PC-3 (cell line): Measurements from ENCODE around the gene ATP6V1G2. TPM values are rescaled to one million over a fixed set of nuclear protein-coding genes. Genes with fewer than 3 reads are reported as not detected.

Experiments used
- ATAC-seq: fragments of 200-7000 bp; cut with Tn5 transposase; 2 replicates; pipeline ENCODE4 v1.9.1; 2020; ENCODE audit warnings: mild to moderate bottlenecking, moderate library complexity
- BruUV-seq: library from RNA; stranded (reverse); fragments of 400-500 nt; replicated peaks from 2 replicates; lab custom pipeline; 2021; lab: Mats Ljungman, UMichigan
- CTCF ChIA-PET: fragments of 300-600 bp; sonication (Branson Sonifier 250); formaldehyde crosslinking; loops from one replicate; lab custom pipeline; 2022; ENCODE audit warnings: antibody characterized with exemption; lab: Charles Lee
- POLR2A ChIA-PET: fragments of 300-600 bp; sonication (Branson Sonifier 250); formaldehyde crosslinking; loops from one replicate; lab custom pipeline; 2022; ENCODE audit warnings: antibody characterized with exemption; ENCODE audit not compliant: unreplicated experiment; lab: Charles Lee
- DNase-seq: peaks from one replicate; pipeline ENCODE4 v3.0.0-alpha.2; 2015
- H2AFZ ChIP-seq: fragments of 300-600 bp; sonication (generic); 2 replicates; pipeline ENCODE4 v1.6.0; 2016; ENCODE audit warnings: antibody characterized with exemption, low read length
- H3F3A ChIP-seq: fragments of 300-600 bp; sonication (generic); one replicate; pipeline ENCODE4 v1.6.0; 2017; ENCODE audit warnings: antibody characterized with exemption, low read length, control low read depth, mild to moderate bottlenecking; ENCODE audit not compliant: unreplicated experiment
- H3K27ac ChIP-seq: fragments of 300-600 bp; sonication (generic); 2 replicates; pipeline ENCODE4 v1.5.1; 2016; ENCODE audit warnings: mild to moderate bottlenecking, low read length
- H3K27me3 ChIP-seq: fragments of 300-600 bp; sonication (generic); 2 replicates; pipeline ENCODE4 v1.6.1; 2016; ENCODE audit warnings: low read length, mixed read lengths
- H3K36me3 ChIP-seq: fragments of 300-600 bp; sonication (generic); 2 replicates; pipeline ENCODE4 v1.6.1; 2016; ENCODE audit warnings: low read depth, mixed run types, low read length, mixed read lengths
- H3K4me1 ChIP-seq: fragments of 300-600 bp; sonication (generic); 2 replicates; pipeline ENCODE4 v1.5.1; 2016; ENCODE audit warnings: low read length; ENCODE audit not compliant: insufficient read depth
- H3K4me2 ChIP-seq: fragments of 300-600 bp; sonication (generic); 2 replicates; pipeline ENCODE4 v1.6.0; 2016; ENCODE audit warnings: low read length
- H3K4me3 ChIP-seq: fragments of 300-600 bp; sonication (generic); 2 replicates; pipeline ENCODE4 v1.5.1; 2016; ENCODE audit warnings: mild to moderate bottlenecking, low read length, mixed read lengths
- H3K79me2 ChIP-seq: fragments of 300-600 bp; sonication (generic); 2 replicates; pipeline ENCODE4 v1.6.1; 2017; ENCODE audit warnings: low read length, mixed read lengths
- H3K9ac ChIP-seq: fragments of 300-600 bp; sonication (generic); 2 replicates; pipeline ENCODE4 v1.6.0; 2016; ENCODE audit warnings: mild to moderate bottlenecking, low read length
- H3K9me2 ChIP-seq: fragments of 300-600 bp; sonication (generic); replicated peaks from 2 replicates; pipeline ENCODE4 v1.6.1; 2016; ENCODE audit warnings: mixed run types, low read length, mixed read lengths
- H3K9me3 ChIP-seq: fragments of 300-600 bp; sonication (generic); 2 replicates; pipeline ENCODE4 v1.6.1; 2016; ENCODE audit warnings: low read length, mixed read lengths
- H4K20me1 ChIP-seq: fragments of 300-600 bp; sonication (generic); 2 replicates; pipeline ENCODE4 v1.6.1; 2016; ENCODE audit warnings: low read length, mixed read lengths
- CTCF ChIP-seq: fragments of 300-600 bp; sonication (generic); conservative IDR thresholded peaks from 2 replicates; pipeline ENCODE4 v1.5.1; 2017; ENCODE audit warnings: antibody characterized with exemption, low read depth, mild to moderate bottlenecking, low read length
- EZH2 ChIP-seq: fragments of 300-600 bp; sonication (generic); IDR thresholded peaks from one replicate; pipeline ENCODE4 v1.6.1; 2017; ENCODE audit warnings: antibody characterized with exemption, mild to moderate bottlenecking, low read length; ENCODE audit not compliant: unreplicated experiment
- EZH2phosphoT487 ChIP-seq: fragments of 300-600 bp; sonication (generic); IDR thresholded peaks from 2 replicates; pipeline ENCODE4 v1.6.1; 2018; ENCODE audit warnings: mild to moderate bottlenecking, antibody characterized with exemption, low read length, borderline replicate concordance
- intact Hi-C: fragments of 100-400 bp; cut with micrococcal nuclease; formaldehyde crosslinking; loops from 2 replicates; pipeline ENCODE4 v1.9.0; 2023
- total RNA-seq: library from RNA; depleted of rRNA; stranded (reverse); fragments of >200 nt; gene quantifications from 2 replicates; pipeline ENCODE4 v1.2.3, GENCODE V29; 2014

The ATP6V1G2 gene
- total RNA-seq, 1 experiment from 2014 or later, result 1.2 TPM

- Histone ChIP-seq H4K20me1 (no peaks in the 10 kb centered on the region), H3K36me3 (peaks cover 16% of the 10 kb centered on the region), H3K9me3 (no peaks in the 10 kb centered on the region), H3K4me1 (peaks cover 23% of the 10 kb centered on the region), H3K4me2 (no peak overlapping the region), H3K9ac (no peak overlapping the region), H3K79me2 (no peaks in the 10 kb centered on the region), H3K27ac (no peak overlapping the region; the same call in 1 of the 2 replicates), H3K4me3 (no peak overlapping the region), H3K9me2 (no peaks in the 10 kb centered on the region), H3K27me3 (no peaks in the 10 kb centered on the region), H2AFZ (no peak overlapping the region), H3F3A (no peaks in the 10 kb centered on the region)
- ChIA-PET CTCF (no interaction called here), POLR2A (no interaction called here)
- intact Hi-C loops, result no loop called here
- BruUV-seq, result no TSS peak
- TF ChIP-seq EZH2 (no peak), EZH2phosphoT487 (no peak)
- DNase-seq (no peak), ATAC-seq (no peak)
These were observed 12.5 kb upstream of the ATP6V1G2 start for GRCh38 chr6:31558631-31559500.

- Histone ChIP-seq H2AFZ (no peak overlapping the region), H3K9ac (no peak overlapping the region), H3K36me3 (peaks cover 19% of the 10 kb centered on the region), H3K9me2 (no peaks in the 10 kb centered on the region), H3K4me2 (no peak overlapping the region), H3F3A (no peaks in the 10 kb centered on the region), H3K27me3 (no peaks in the 10 kb centered on the region), H3K9me3 (no peaks in the 10 kb centered on the region), H3K4me1 (peaks cover 23% of the 10 kb centered on the region), H4K20me1 (no peaks in the 10 kb centered on the region), H3K79me2 (no peaks in the 10 kb centered on the region), H3K27ac (no peak overlapping the region), H3K4me3 (no peak overlapping the region)
- ChIA-PET POLR2A (no interaction called here), CTCF (no interaction called here)
- no peak for TF ChIP-seq CTCF
- no peak for TF ChIP-seq EZH2
- TF ChIP-seq EZH2phosphoT487, result no peak
- intact Hi-C loops, result no loop called here
- no peak for ATAC-seq
- no peak for DNase-seq
- BruUV-seq, result no TSS peak
These were observed 11.9 kb upstream of the ATP6V1G2 start for GRCh38 chr6:31558318-31558625.

- H3K9ac ChIP-seq, result no peak overlapping the region
- intact Hi-C loops, result no loop called here
- CTCF ChIA-PET, result no interaction called here
These were observed 11.3 kb upstream of the ATP6V1G2 start for GRCh38 chr6:31557443-31558317.

More at GRCh38 chr6:31557443-31558317, 11.3 kb upstream of the ATP6V1G2 start:
- H3K4me2 ChIP-seq, result no peak overlapping the region
- ATAC-seq, result no peak
- H3K9me3 ChIP-seq, result no peaks in the 10 kb centered on the region
- H3K27me3 ChIP-seq, result no peaks in the 10 kb centered on the region
- POLR2A ChIA-PET, result no interaction called here
- peaks cover 22% of the 10 kb centered on the region for H3K36me3 ChIP-seq
- H3K27ac ChIP-seq, result no peak overlapping the region
- peaks cover 18% of the 10 kb centered on the region for H3K4me1 ChIP-seq
- no peaks in the 10 kb centered on the region for H3K79me2 ChIP-seq
- H3K9me2 ChIP-seq, result no peaks in the 10 kb centered on the region
- H2AFZ ChIP-seq, result no peak overlapping the region
- no peak overlapping the region for H3K4me3 ChIP-seq
- no peak for DNase-seq
- TF ChIP-seq EZH2 (no peak), CTCF (no peak), EZH2phosphoT487 (no peak)
- no peaks in the 10 kb centered on the region for H4K20me1 ChIP-seq
- TSS peak; percentile 33 for BruUV-seq
- H3F3A ChIP-seq, result no peaks in the 10 kb centered on the region
